ENCODE measurements around the gene GNAL.
"Not testable (repeated sequence)": the region's sequence is repeated elsewhere in the genome, so short reads cannot be mapped to it uniquely, and the experiment has no call there.

The GNAL gene

GRCh38 chr18:11688972-11689668, at the start of gene GNAL:
GNAL (plus strand) TSS chr18:11689264; CDS start chr18:11689564, 300 bp downstream.
- peak; percentile 86 for DNase-seq

- not testable (repeated sequence) for DNase-seq
Observed at GRCh38 chr18:11647310-11647709, 41.8 kb upstream of the GNAL start.

DNA sequence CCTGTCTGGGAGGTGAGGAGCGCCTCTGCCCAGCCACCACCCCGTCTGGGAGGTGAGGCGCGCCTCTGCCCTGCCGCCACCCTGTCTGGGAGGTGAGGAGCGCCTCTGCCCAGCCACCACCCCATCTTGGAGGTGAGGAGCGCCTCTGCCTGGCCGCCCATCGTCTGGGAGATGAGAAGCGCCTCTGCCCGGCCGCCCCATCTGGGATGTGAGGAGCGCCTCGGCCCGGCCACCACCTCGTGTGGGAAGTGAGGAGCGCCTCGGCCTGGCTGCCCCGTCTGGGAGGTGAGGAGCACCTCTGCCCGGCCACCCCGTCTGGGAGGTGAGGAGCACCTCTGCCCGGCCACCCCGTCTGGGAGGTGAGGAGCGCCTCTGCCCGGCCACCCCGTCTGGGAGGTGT, 41.3 kb upstream of the GNAL start:
- DNase-seq = not testable (repeated sequence)

- DNase-seq = no peak
Observed at GRCh38 chr18:11649839-11650238, 39.2 kb upstream of the GNAL start.

DNA sequence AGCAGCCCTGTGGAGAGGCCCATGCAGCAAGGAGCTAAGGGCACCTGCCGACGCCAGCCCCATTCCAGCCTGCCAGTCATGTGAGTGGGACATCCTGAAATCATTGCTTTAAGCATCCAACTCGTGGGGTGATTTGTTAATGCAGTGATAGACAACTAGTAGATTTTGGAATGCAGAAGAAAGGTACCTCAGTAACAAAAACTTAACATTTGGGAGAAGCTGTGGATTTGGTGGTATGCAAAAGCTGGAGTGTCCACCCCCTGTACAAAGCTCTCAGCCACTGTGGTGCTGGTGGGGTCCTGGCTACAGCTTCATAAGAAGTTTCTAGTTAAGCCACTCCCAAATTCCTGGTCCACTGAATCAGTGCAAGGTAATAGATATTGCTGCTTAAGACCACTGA, 37.2 kb upstream of the GNAL start:
- DNase-seq = no peak

- no peak for DNase-seq
Observed at GRCh38 chr18:11653521-11653920, 35.5 kb upstream of the GNAL start.

DNA sequence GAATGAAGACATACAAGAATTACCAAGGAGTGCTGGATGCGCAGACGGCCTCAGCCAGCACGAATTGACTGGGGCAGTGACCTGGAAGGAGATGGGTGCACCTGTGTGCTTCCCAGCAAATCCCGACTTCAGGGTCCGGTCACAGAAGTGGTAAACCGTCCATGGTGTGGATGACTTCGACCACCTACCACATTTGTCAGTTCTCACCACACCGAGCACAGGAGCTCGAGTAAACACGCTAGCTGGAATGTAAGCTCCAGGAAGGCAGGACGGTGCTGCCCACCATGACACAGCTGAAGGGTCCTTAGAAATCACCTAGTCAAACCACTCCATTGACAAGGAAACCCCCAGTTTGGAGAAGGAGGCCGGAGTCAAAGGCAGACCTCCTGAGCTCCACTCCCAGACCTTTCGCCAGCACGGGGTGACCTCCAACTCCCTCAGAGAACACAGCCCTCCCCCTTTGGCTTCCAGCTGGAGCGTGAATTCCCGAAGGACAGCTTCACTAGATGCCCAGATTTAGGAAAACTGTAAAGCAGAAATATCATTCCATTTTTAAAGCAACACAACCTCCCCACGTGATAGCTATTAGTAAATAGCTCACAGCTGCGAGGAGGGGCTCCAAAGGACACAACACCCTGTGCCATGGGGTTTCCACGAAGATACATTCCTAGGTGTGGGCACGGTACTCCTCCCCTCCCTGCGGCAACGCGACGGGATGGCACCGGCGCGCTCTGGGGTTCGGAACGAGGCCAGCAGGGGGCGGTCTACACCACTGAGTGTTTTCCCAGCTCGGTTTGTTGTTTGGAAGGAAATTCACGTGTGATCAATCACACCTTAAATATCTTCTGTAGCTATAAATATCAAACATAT, 34.1 kb upstream of the GNAL start:
- DNase-seq = peak; percentile 73

DNA sequence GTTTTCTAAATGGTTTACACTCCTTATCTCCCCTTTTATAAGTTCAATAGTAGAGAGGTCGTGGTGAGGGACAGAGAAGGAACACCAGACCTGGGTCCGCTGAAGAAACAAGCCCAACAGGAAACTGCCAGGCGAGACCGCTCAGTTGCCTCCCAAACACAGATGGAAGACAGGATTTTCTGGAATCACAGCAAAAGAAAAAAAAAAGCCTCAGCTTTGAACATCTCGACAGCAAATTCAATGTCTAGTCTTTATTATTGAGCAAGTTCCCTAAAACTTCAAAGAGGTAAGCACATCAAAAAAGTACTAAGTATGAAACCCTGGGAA, 33.5 kb upstream of the GNAL start:
- no peak for DNase-seq

DNA sequence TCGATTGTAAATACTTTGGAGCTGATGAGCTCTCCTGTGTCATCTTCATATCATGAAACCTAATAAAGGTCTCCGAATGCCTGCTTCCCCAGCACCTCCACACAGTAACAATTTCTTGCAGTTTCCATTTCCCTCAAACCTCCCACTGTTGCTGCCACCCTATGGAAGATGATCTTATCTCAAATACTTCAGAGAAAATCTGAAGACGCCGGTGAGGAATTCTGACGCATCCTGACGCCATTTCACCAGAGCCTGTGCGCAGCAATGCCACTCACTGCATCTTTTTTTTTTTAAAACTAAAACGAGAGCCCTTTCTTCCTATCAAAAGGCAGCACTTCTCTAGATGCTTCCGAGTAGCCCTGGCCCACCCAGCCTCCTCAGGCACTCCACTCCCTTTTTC, 31.9 kb upstream of the GNAL start:
- DNase-seq = no peak

GRCh38 chr18:11657554-11657953, 31.5 kb upstream of the GNAL start:
- no peak for DNase-seq

DNA sequence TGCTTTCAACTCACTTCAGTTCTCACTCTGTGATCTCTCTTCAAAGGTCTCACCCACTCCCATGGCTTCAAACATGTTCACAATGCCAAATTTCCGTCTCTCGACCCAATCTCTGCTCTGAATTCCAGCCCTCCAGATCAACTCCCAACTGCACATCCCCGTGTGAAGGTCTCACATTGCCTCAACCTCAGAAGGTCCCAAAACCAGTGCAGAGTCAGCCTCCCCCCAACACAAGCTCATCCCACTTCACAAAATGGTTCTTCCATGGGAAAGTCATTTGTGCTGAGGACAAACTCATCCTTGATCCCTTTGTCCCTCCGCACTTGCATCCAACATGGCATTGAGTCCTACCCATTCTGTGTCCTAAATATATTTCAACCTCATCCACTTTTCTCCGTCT, 31.0 kb upstream of the GNAL start:
- no peak for DNase-seq

DNA sequence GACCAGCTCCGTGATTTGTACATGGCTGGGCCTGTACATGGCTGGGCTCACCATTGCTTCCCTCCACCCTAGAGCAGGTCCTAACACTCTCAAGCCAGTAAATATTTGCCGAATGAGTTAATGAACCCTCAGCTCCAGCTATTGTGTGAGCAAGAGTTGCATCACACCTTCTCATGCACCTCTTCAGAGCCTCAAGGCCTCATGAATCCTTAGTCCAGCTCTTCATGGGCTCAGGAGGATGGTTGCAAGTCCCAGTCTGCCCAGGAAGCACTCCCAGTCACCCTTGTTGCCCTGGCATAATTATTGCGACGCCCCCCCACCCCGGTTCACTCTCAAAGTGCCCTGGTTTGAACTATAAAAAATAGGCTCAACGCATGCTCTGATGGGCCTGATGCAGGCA, 30.1 kb upstream of the GNAL start:
- no peak for DNase-seq

DNA sequence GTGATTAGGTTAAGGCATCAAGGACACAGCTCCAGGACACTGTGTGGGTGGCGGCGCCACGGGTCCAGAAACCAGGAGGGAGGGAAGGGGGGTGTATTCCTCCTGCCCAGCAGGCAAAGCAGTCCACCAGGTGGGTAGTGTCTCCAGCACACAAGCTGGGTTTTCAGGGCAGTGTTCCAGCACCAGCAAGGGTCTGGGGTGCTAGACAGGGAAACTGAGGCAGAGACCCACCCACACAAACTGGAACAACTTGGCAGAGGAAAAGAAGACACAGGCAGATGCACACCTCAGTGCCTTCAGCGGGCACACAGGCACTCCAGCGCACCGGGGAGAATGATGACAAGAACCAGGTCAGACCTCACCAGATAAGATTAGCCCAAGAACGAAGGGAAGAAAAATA, 28.4 kb upstream of the GNAL start:
- no peak for DNase-seq

GRCh38 chr18:11661430-11661829, 27.6 kb upstream of the GNAL start:
- no peak for DNase-seq

DNA sequence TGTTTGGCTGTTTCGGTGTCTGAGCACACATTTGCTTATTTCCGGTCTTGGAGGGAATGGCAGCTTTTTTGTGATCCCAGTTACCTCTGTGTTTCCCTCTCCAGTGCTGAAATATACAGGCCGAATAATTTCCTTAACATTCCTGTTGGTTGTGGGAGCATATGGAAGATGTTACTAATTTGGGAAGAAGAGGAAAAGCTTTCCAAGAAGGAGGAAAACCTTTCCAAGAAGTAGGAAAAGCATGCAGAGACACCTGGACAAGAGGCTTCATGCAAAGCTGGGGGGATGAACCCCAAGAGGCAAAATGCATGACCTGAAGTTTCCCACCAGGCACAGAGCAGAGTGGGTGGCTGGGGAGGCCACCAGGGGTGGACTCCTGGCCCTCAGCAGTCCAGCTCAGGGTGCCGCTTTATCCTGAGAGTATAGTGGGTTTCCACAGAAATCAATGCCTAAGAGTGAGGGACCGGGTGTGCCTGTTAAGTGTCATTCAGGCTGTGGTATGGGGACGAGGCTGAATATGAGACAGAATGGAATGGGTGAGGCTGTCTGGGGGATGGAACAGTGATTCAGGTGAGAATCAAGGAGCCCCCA, 25.5 kb upstream of the GNAL start:
- no peak for DNase-seq

- DNase-seq = no peak
Observed at GRCh38 chr18:11664286-11664685, 24.8 kb upstream of the GNAL start.

DNA sequence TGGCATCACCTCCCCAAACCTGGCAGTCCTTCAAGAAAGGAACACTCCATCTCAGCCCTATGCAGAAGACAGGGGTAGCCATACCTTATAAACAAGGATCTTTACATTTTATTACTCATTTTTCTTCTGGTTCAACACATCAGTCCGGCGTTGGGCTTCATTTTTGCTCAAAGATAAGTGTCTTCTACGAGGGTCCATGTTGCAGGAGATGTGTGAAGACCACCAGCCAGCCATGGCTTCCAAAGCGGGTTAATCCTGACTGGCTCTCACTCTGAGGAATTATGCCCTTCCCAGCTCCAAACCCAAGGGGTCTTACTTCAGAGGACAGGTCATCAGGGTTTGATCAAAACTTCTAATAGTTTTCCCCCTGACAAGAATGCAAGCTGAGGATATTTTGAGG, 23.9 kb upstream of the GNAL start:
- DNase-seq = no peak

- DNase-seq = no peak
Observed at GRCh38 chr18:11665587-11665986, 23.5 kb upstream of the GNAL start.

- no peak for DNase-seq
Observed at GRCh38 chr18:11666176-11666575, 22.9 kb upstream of the GNAL start.

- no peak for DNase-seq
Observed at GRCh38 chr18:11666831-11667230, 22.2 kb upstream of the GNAL start.

GRCh38 chr18:11667578-11667977, 21.5 kb upstream of the GNAL start:
- no peak for DNase-seq

DNA sequence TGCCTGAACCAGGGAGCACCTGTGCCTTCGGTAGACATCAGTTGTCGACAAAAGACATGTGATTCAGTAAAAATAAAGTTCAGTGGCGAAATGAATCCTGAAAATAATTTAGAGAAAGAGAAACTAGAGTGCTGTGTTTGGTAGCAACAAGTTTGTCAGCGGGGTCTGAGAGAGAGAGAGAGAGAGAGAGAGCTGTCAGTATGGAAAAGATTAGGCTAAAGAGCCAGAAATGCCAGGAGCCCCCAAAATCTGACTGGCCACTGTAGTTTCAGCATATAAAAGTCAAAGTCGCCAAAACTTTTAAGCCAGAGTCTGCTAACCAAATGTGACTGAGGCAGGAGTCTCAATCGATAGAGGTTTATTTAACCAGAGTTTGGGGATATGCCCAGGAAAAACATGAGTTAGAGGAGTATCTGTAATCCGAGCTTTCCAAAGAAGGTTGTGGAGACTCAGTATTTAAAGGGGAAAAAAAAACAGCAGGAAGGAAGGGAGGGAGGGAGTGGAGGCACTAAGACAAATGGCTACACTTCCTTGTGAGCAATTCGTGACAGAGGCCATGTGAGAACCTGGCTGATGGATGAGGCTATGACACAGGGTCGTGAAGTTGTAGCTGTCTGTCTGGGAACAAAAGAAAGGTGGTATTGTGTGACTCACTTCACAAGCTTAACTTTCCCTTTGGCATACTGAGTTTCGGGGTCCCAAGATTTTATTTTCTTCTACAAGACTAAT, 20.5 kb upstream of the GNAL start:
- no peak for DNase-seq

- DNase-seq = no peak
Observed at GRCh38 chr18:11669271-11669947, 19.7 kb upstream of the GNAL start.

Data from right forelimb (tissue), 1 donor.